Activated T-helper 17 cell treated with anti-CD3 and anti-CD28 coated beads, Interleukin-2, amount 50 U/mL, for 72 hours (primary cell): ENCODE measurements around the gene SDK2. TPM values are rescaled to one million over a fixed set of nuclear protein-coding genes. Genes with fewer than 3 reads are reported as not detected.

Source experiments
- ATAC-seq: fragments of 150-1000 bp; cut with Tn5 transposase; replicated peaks from 2 replicates; pipeline ENCODE4 v1.10.0; 2021; ENCODE audit warnings: mild to moderate bottlenecking, moderate library complexity
- H3K27ac Mint-ChIP-seq: one replicate; pipeline ENCODE4 v1.8.0; 2022; ENCODE audit warnings: mixed read lengths
- H3K27me3 Mint-ChIP-seq: one replicate; pipeline ENCODE4 v1.8.0; 2022; ENCODE audit warnings: mixed read lengths
- H3K36me3 Mint-ChIP-seq: one replicate; pipeline ENCODE4 v1.8.0; 2022; ENCODE audit warnings: low read depth, mild to moderate bottlenecking, mixed read lengths
- H3K4me1 Mint-ChIP-seq: one replicate; pipeline ENCODE4 v1.8.0; 2022; ENCODE audit warnings: mixed read lengths
- H3K4me3 Mint-ChIP-seq: one replicate; pipeline ENCODE4 v1.8.0; 2022; ENCODE audit warnings: mild to moderate bottlenecking, mixed read lengths
- H3K9me3 Mint-ChIP-seq: one replicate; pipeline ENCODE4 v1.8.0; 2022; ENCODE audit warnings: mixed read lengths
- total RNA-seq, 2 donors: library from RNA; stranded (reverse); gene quantifications; one replicate each; pipeline ENCODE4 v1.2.3, GENCODE V29; 2022

SDK2 gene
- total RNA-seq, 2 donors from 2014 or later, result 0.19 to 0.26 TPM

DNA sequence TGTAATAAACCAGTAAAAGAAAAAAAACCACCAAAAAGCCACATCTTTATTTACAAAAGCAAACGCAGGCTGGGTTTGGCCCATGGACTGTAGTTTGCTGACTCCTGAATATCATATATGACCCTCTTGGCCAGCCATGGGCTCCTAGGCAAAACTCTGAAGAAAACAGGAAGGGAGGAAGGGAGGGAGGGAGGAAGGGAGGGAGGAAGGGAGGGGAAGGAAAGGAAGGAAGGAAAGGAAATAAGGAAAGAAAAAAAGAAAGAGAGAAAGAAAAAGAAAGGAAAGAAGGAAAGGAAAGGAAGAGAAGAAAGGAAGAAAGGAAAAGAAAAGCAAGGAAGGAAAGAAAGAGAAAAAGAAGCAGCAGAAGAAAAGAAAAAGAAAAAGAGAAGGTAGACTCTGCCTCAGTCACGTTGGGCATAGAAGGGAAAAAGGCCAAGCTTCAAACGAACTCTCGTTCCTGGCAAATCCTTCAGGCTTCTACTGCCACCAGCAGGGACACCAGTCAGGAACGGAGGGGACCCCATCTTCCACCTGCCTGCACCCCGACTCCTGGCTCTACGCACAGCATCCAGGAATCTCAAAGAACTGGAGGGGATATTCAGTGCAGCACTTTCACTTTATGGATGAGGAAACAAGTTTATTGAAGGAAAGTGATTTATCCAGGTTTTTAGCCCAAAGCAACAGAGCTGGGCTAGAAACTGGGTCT is 354.5 kb downstream of the SDK2 start:
- Mint-ChIP-seq H3K4me1 (peaks cover 16% of the 10 kb centered on the region), H3K27me3 (peaks cover 3% of the 10 kb centered on the region), H3K9me3 (no peaks in the 10 kb centered on the region), H3K4me3 (no peak overlapping the region), H3K27ac (no peak overlapping the region), H3K36me3 (no peaks in the 10 kb centered on the region)
- ATAC-seq, result no peak

DNA sequence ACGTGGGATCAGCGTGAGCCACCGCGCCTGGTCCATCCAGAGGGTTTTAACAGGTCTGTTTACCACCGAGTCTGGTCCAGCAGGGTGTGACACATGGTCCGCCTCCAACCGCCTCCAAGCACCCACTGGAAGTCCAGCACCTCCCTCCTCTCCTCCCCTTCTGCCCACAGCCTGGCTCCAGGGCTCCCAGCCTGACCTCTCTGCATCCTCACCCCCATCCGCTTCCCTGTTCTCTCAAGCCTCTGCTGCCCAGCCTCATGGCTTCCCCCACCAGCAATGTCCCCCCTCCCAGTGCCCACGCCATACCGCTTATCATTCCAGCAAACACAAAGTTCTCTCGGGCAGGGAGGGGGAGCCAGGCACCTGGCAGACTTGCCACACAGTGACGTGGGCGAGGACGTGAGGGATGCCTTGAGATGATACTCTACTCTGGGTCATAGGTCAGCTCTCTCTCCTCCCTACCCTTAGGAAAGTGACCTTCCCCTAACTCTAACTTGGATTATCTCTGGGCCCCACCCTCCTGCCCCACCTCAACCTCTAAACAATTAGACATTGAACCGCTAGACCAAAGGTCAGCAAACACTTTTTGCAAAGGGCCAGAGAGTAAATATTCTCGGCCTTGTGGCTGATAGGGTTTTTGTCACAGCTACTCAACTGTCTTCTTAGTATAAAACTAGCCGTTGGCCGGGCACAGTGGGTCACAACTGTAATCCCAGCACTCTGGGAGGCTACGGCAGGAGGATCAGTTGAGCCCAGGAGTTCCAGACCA is 355.5 kb downstream of the SDK2 start:
- no peak for ATAC-seq
- Mint-ChIP-seq H3K27ac (no peak overlapping the region), H3K27me3 (peaks cover 3% of the 10 kb centered on the region), H3K4me3 (no peak overlapping the region), H3K36me3 (no peaks in the 10 kb centered on the region), H3K4me1 (peaks cover 16% of the 10 kb centered on the region), H3K9me3 (no peaks in the 10 kb centered on the region)

DNA sequence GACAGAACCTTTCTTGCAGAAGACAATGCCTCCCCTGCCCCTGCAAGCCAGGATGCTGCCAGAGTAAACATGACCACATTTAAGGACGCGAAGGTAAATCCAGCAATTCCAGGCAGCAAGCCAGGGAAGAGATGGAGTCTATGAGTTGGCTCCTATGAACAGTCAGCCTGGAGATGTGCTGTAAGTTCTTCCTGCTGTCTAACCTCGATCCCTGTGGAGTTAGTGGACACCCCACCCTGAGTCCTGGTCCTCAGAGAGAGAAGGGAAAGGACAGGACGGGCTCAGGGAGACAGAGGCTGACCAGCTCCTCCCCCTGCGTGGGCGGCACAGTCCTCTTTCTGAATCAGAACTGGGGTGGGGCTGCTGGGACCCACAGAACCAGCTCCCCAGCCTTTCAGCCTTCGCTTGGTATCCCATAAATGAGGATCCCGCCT is 357.4 kb downstream of the SDK2 start:
- Mint-ChIP-seq H3K27me3 (peaks cover 3% of the 10 kb centered on the region), H3K4me1 (peaks cover 16% of the 10 kb centered on the region), H3K4me3 (no peak overlapping the region), H3K9me3 (no peaks in the 10 kb centered on the region), H3K36me3 (no peaks in the 10 kb centered on the region), H3K27ac (no peak overlapping the region)
- no peak for ATAC-seq

DNA sequence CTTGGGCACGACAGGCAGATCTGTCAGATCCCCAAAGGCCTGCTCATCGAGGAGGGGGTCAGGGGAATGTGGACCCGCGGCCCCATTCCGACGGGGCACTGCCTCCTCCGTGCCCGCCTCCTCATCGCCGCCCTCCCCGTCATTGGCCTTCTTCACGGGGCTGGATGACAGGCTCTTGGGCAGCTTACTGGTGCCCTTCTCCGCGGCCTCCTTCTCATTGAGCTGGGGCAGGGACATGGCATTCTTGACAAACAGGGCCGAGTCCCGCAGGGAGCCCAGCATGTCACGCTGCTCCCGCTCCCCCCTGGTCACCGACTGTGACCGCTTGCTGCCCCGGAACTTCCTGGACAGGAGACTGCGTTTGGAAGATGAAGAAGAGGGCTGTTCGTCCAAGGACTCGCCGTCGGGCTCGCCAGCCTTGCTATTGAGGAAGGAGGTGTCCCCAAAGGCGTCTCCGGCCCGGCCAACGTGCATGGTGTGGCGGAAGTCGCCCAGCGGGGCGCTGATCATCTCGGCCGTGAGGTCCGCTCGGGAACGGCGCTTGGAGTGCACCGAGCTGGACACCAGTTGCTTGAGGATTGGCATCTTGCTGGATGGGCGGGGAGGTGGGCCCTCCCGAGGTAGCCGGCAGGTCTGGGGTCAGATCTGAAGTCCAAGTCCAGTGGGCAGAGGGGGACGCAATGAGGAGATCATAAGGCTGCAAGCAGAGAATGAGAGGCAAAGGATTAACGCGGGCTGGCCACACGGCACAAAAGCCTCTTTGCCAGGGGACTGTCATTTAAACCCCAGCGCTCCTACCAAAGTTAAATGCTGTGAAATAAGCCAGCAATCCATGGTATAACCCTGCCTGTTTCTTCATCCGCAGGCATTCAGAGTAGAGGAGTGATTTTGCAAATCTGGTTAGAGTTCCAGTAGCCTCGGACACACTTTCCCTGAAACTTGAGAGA is 358.1 kb downstream of the SDK2 start:
- Mint-ChIP-seq H3K4me1 (peaks cover 14% of the 10 kb centered on the region), H3K4me3 (no peak overlapping the region), H3K27me3 (peaks cover 3% of the 10 kb centered on the region), H3K27ac (no peak overlapping the region), H3K9me3 (no peaks in the 10 kb centered on the region), H3K36me3 (no peaks in the 10 kb centered on the region)
- ATAC-seq, result no peak

DNA sequence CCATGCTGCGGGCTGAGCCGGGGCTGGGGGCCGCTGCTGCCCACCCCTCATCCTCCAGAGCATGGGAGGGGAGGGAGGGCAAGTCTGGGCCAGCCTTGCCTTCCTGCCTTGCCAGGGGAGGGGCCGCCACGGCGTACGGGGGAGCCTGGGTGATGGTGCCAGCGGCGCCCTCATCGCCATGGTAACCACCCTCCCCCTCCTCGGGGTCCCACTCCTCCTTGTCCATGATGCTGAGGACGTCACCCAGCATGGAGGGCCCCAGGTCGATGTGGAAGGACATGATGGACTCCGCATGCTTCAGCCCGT is 358.7 kb downstream of the SDK2 start:
- Mint-ChIP-seq H3K4me3 (no peak overlapping the region), H3K4me1 (peaks cover 8% of the 10 kb centered on the region), H3K27me3 (peaks cover 3% of the 10 kb centered on the region), H3K27ac (no peak overlapping the region), H3K9me3 (no peaks in the 10 kb centered on the region), H3K36me3 (no peaks in the 10 kb centered on the region)
- ATAC-seq, result no peak

DNA sequence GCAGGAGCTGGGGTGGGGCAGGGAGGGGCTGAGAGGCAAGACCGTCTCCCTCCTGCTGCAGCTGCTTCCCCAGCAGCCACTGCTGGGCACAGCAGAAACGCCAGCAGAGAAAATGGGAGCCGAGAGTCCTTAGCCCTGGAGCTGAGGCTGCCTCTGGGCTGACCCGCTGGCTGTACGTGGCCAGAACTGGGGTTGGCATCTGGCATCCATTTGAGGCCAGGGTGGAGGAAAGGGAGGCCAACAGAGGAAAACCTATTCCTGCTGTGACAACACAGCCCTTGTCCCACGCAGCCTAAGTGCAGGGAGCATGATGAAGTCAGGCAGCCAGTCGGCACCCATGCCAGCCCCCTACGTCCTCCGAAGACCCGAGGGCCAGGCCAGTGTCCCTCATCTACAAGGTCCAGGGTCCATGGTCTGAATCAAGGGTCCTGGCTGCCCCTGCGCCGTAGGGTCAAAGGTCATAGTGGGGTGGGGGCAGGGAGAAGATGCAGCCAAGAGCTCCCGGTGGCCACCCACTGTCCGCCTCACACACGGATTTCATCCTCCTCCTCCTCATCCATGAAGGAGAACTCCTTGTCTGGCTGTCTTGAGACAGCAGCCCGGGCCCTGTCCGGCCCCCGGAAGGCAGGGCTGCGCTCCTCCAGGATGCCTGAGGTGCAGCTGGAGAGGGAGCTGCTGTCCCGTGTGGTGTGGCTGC is 359.2 kb downstream of the SDK2 start:
- Mint-ChIP-seq H3K27me3 (no peaks in the 10 kb centered on the region), H3K27ac (no peak overlapping the region), H3K4me3 (no peak overlapping the region), H3K36me3 (no peaks in the 10 kb centered on the region), H3K4me1 (peaks cover 4% of the 10 kb centered on the region), H3K9me3 (no peaks in the 10 kb centered on the region)
- ATAC-seq, result no peak
